Brain microvascular endothelial cell (primary cell): ENCODE results near the gene SAMD7.

Experiments used
- DNase-seq: peaks from one replicate; pipeline ENCODE4 v3.0.0-alpha.2; 2020
- H3K27ac ChIP-seq: fragments of 250-450 bp; sonication (Bioruptor Pico); 2 replicates; pipeline ENCODE4 v1.5.1; 2020; ENCODE audit warnings: mild to moderate bottlenecking, moderate library complexity
- H3K27me3 ChIP-seq: fragments of 250-450 bp; sonication (Bioruptor Pico); replicated peaks from 2 replicates; pipeline ENCODE4 v1.5.1; 2020; ENCODE audit warnings: mild to moderate bottlenecking
- H3K36me3 ChIP-seq: fragments of 250-450 bp; sonication (Bioruptor Pico); replicated peaks from 2 replicates; pipeline ENCODE4 v1.5.1; 2020; ENCODE audit warnings: mild to moderate bottlenecking
- H3K4me3 ChIP-seq: 2 replicates; pipeline ENCODE4 v1.5.1; 2011; ENCODE audit warnings: low read depth, mild to moderate bottlenecking, control low read depth, low read length, moderate library complexity
- in situ Hi-C: cut with HindIII; loops from 2 replicates; pipeline ENCODE4 v1.10.0; 2017; ENCODE audit warnings: low sequenced_read_pairs, low pct_ligation_motif_present
- TF ChIP-seq, protein P1 (sequence below): IDR thresholded peaks from 2 replicates; pipeline ENCODE4 v1.5.1; 2011; ENCODE audit warnings: low read depth, mild to moderate bottlenecking, moderate library complexity, low read length, control low read depth, inconsistent platforms; ENCODE audit errors: missing control alignments

Gene SAMD7, protein sequence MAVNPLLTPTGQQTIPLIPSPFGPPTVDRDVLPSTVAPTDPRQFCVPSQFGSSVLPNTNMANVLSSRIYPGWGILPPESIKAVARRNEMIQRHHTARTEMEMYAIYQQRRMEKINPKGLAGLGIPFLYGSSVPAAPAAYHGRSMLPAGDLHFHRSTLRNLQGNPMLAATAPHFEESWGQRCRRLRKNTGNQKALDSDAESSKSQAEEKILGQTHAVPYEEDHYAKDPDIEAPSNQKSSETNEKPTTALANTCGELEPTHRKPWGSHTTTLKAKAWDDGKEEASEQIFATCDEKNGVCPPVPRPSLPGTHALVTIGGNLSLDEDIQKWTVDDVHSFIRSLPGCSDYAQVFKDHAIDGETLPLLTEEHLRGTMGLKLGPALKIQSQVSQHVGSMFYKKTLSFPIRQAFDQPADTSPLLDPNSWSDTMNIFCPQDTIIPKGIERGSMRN

GRCh38 chr3:169911272-169911671 lies at the start of gene SAMD7:
TSS of gene SAMD7 (plus strand) at chr3:169911572. CDS start at chr3:169919499, 7,927 bp downstream.
- TF ChIP-seq, protein P1, sequence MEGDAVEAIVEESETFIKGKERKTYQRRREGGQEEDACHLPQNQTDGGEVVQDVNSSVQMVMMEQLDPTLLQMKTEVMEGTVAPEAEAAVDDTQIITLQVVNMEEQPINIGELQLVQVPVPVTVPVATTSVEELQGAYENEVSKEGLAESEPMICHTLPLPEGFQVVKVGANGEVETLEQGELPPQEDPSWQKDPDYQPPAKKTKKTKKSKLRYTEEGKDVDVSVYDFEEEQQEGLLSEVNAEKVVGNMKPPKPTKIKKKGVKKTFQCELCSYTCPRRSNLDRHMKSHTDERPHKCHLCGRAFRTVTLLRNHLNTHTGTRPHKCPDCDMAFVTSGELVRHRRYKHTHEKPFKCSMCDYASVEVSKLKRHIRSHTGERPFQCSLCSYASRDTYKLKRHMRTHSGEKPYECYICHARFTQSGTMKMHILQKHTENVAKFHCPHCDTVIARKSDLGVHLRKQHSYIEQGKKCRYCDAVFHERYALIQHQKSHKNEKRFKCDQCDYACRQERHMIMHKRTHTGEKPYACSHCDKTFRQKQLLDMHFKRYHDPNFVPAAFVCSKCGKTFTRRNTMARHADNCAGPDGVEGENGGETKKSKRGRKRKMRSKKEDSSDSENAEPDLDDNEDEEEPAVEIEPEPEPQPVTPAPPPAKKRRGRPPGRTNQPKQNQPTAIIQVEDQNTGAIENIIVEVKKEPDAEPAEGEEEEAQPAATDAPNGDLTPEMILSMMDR = no peak
- in situ Hi-C loops = no loop called here
- DNase-seq = no peak
- Histone ChIP-seq H3K27ac (no peak within 1 kb of the TSS), H3K4me3 (no peak within 1 kb of the TSS), H3K36me3 (no peaks in the 10 kb centered on the region), H3K27me3 (no peaks in the 10 kb centered on the region)

- H3K27ac ChIP-seq = no peak overlapping the region
- peaks cover under 1% of the 10 kb centered on the region for H3K27me3 ChIP-seq
- H3K36me3 ChIP-seq = no peaks in the 10 kb centered on the region
- TF ChIP-seq, protein P1 = no peak
- in situ Hi-C loops = no loop called here
- H3K4me3 ChIP-seq = no peak overlapping the region
- DNase-seq = no peak
Observed at GRCh38 chr3:169861871-169862270, 49.5 kb upstream of the SAMD7 start.

- Histone ChIP-seq H3K4me3 (no peak overlapping the region), H3K27ac (no peak overlapping the region), H3K36me3 (no peaks in the 10 kb centered on the region), H3K27me3 (no peaks in the 10 kb centered on the region)
- DNase-seq = peak; percentile 71
- TF ChIP-seq, protein P1 = peak; percentile 91
- in situ Hi-C loops = no loop called here
Observed at GRCh38 chr3:169863458-169863899, 47.9 kb upstream of the SAMD7 start.

- Histone ChIP-seq H3K27ac (no peak overlapping the region), H3K27me3 (no peaks in the 10 kb centered on the region), H3K4me3 (no peak overlapping the region), H3K36me3 (no peaks in the 10 kb centered on the region)
- in situ Hi-C loops = no loop called here
- no peak for DNase-seq
- TF ChIP-seq, protein P1 = no peak
Observed at GRCh38 chr3:169864270-169864669, 47.1 kb upstream of the SAMD7 start.

- H3K27ac ChIP-seq = no peak overlapping the region
- in situ Hi-C loops = no loop called here
Observed at GRCh38 chr3:169865176-169865767, 46.1 kb upstream of the SAMD7 start.

More at GRCh38 chr3:169865176-169865767, 46.1 kb upstream of the SAMD7 start:
- TF ChIP-seq, protein P1 = no peak
- Histone ChIP-seq H3K4me3 (no peak overlapping the region), H3K27me3 (no peaks in the 10 kb centered on the region), H3K36me3 (no peaks in the 10 kb centered on the region)
- DNase-seq = no peak
